ENCODE measurements around the gene ILK. TPM values are rescaled to one million over a fixed set of nuclear protein-coding genes. Genes with fewer than 3 reads are reported as not detected.
A peak's percentile ranks its signal among the peaks of the same experiment; 100 is the strongest.

The ILK gene
- total and polyA plus RNA-seq, 2 of the 13 experiments (the other 11 are each of a cell fraction or from before 2014, with no cell fraction given): 70.3 to 108 TPM

GRCh38 chr11:6636480-6636879, 32.9 kb downstream of the ILK start (continued):
- TF ChIP-seq, protein P1, sequence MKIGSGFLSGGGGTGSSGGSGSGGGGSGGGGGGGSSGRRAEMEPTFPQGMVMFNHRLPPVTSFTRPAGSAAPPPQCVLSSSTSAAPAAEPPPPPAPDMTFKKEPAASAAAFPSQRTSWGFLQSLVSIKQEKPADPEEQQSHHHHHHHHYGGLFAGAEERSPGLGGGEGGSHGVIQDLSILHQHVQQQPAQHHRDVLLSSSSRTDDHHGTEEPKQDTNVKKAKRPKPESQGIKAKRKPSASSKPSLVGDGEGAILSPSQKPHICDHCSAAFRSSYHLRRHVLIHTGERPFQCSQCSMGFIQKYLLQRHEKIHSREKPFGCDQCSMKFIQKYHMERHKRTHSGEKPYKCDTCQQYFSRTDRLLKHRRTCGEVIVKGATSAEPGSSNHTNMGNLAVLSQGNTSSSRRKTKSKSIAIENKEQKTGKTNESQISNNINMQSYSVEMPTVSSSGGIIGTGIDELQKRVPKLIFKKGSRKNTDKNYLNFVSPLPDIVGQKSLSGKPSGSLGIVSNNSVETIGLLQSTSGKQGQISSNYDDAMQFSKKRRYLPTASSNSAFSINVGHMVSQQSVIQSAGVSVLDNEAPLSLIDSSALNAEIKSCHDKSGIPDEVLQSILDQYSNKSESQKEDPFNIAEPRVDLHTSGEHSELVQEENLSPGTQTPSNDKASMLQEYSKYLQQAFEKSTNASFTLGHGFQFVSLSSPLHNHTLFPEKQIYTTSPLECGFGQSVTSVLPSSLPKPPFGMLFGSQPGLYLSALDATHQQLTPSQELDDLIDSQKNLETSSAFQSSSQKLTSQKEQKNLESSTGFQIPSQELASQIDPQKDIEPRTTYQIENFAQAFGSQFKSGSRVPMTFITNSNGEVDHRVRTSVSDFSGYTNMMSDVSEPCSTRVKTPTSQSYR (CRISPR knock-in tag; IDR thresholded peaks at IDR 0.05; ENCODE audit: borderline replicate concordance): no peak
- TF ChIP-seq PAWR (CRISPR knock-in tag; IDR thresholded peaks at IDR 0.05; ENCODE audit: borderline replicate concordance) (no peak), TBL1XR1 (IDR thresholded peaks at IDR 0.05; ENCODE audit: borderline replicate concordance, low read length, partially characterized antibody) (no peak), EZH2 (conservative IDR thresholded peaks at IDR 0.05; ENCODE audit: low read depth, low read length) (no peak)

GRCh38 chr11:6637871-6638270, 34.3 kb downstream of the ILK start:
- intact Hi-C loops (cut with micrococcal nuclease; ENCODE audit: unreplicated experiment): loop anchor here (1.0 kb wide), 1 partner anchor 107 kb away; no protein-coding TSS in a partner anchor
- peak; percentile 80 for ATAC-seq
- WGBS (ENCODE audit: low lambda C conversion rate): 2% methylated on average over 3 of the region's 3 CpGs
- Histone ChIP-seq H4K20me1 (ENCODE audit: insufficient read depth, low read length) (no peaks in the 10 kb centered on the region), H3K4me2 (ENCODE audit: low read depth, low read length) (no peak overlapping the region), H3K27ac (ENCODE audit: extremely low read length, insufficient read depth, low read length) (no peak overlapping the region), H3K9me3 (ENCODE audit: low read length) (no peaks in the 10 kb centered on the region), H3K27me3 (ENCODE audit: control insufficient read depth in 1 of 2, insufficient read depth in 2 of 2, low read length in 2 of 2) (peaks cover 3 to 50% of the 10 kb centered on the region in 2 experiments; a peak in 3 of 5 replicates), H3K36me3 (replicated peaks in 1 of 2; ENCODE audit: control insufficient read depth in 1 of 2, insufficient read depth in 2 of 2, low read length in 2 of 2) (no peaks in the 10 kb centered on the region), H3K79me2 (ENCODE audit: insufficient read depth, low read length) (no peaks in the 10 kb centered on the region), H3K4me1 (ENCODE audit: insufficient read depth, low read length) (peaks cover 55% of the 10 kb centered on the region), H3K9ac (ENCODE audit: insufficient read depth, low read depth, low read length) (no peak overlapping the region), H3K4me3 (replicated peaks in 1 of 3; ENCODE audit: insufficient read depth in 1 of 3, low read depth in 2 of 3, low read length in 3 of 3) (no peak overlapping the region), H2AFZ (ENCODE audit: low read length) (no peak overlapping the region)
- CTCF ChIA-PET (ENCODE audit: low intra/inter-chr PET ratio, low total read pairs): no interaction called here
- no peak for FAIRE-seq
- DNase-seq (ENCODE audit: low spot score): no peak
- in situ Hi-C loops (cut with HindIII; ENCODE audit: extremely low pct_ligation_motif_present, low pct_unique_long_range_greater_than_20kb): no loop called here
- POLR2A ChIA-PET: interaction anchor here (0.9 kb wide), 1 partner anchor 19 kb away, joined by 4 read pairs; the partner anchor contains the start of gene TPP1
- no TSS peak for BruUV-seq (replicated peaks)
- no peak for TF ChIP-seq NFYB (CRISPR knock-in tag; IDR thresholded peaks at IDR 0.05)
- TF ChIP-seq ZNF317 (CRISPR knock-in tag; IDR thresholded peaks at IDR 0.05): no peak
- TF ChIP-seq SUZ12 (IDR thresholded peaks at IDR 0.05; ENCODE audit: low read depth, low read length): no peak
- TF ChIP-seq FOXA1 (IDR thresholded peaks at IDR 0.05): no peak
- TF ChIP-seq FOXA1 (CRISPR knock-in tag; IDR thresholded peaks at IDR 0.05): peak; percentile 47; the same call in 1 of the 2 replicates
- no peak for TF ChIP-seq ZMAT5 (CRISPR knock-in tag; IDR thresholded peaks at IDR 0.05; ENCODE audit: borderline replicate concordance, low read depth)
- TF ChIP-seq, protein P2, sequence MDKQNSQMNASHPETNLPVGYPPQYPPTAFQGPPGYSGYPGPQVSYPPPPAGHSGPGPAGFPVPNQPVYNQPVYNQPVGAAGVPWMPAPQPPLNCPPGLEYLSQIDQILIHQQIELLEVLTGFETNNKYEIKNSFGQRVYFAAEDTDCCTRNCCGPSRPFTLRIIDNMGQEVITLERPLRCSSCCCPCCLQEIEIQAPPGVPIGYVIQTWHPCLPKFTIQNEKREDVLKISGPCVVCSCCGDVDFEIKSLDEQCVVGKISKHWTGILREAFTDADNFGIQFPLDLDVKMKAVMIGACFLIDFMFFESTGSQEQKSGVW (CRISPR knock-in tag; IDR thresholded peaks at IDR 0.05; ENCODE audit: borderline replicate concordance): no peak
- no peak for TF ChIP-seq RBM39 (IDR thresholded peaks at IDR 0.05; ENCODE audit: low read depth, low read length, poor library complexity, severe bottlenecking)
- TF ChIP-seq ZMAT3 (CRISPR knock-in tag; conservative IDR thresholded peaks at IDR 0.05): no peak
- no peak for TF ChIP-seq ZFX (CRISPR knock-in tag; IDR thresholded peaks at IDR 0.05; ENCODE audit: low read depth)
- 0 out of 2 replicates have a peak, but pooled peaks have one; percentile 36 for TF ChIP-seq NR2F6 (IDR thresholded peaks at IDR 0.05)
- 0 out of 2 replicates have a peak, but pooled peaks have one; percentile 45 for TF ChIP-seq NR2F6 (CRISPR knock-in tag; IDR thresholded peaks at IDR 0.05)
- no peak for TF ChIP-seq ZNF180 (CRISPR knock-in tag; IDR thresholded peaks at IDR 0.05; ENCODE audit: borderline replicate concordance, low read depth)
- no peak for TF ChIP-seq ZNF33B (CRISPR knock-in tag; IDR thresholded peaks at IDR 0.05)
- TF ChIP-seq ZNF546 (CRISPR knock-in tag; conservative IDR thresholded peaks at IDR 0.05): no peak
- TF ChIP-seq, protein P3, sequence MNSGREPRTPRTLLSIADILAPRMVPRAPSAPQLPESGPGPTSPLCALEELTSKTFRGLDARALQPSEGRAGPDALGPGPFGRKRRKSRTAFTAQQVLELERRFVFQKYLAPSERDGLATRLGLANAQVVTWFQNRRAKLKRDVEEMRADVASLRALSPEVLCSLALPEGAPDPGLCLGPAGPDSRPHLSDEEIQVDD (CRISPR knock-in tag; IDR thresholded peaks at IDR 0.05; ENCODE audit: borderline replicate concordance): no peak
- TF ChIP-seq SKI (IDR thresholded peaks at IDR 0.05; ENCODE audit: partially characterized antibody): no peak
- TF ChIP-seq HNRNPL (IDR thresholded peaks at IDR 0.05; ENCODE audit: low read depth, low read length): no peak
